H1 (cell line): ENCODE data around the gene ABCA2. TPM values are rescaled to one million over a fixed set of nuclear protein-coding genes. Genes with fewer than 3 reads are reported as not detected.

Source experiments
- CTCF ChIA-PET: fragments of 300-600 bp; sonication (Branson Sonifier 250); formaldehyde crosslinking; loops from one replicate; lab custom pipeline; 2021; ENCODE audit not compliant: partially characterized antibody; lab: Charles Lee
- POLR2A ChIA-PET: fragments of 300-600 bp; sonication (Branson Sonifier 250); formaldehyde crosslinking; loops from one replicate; lab custom pipeline; 2021; ENCODE audit warnings: inconsistent platforms; ENCODE audit not compliant: partially characterized antibody; lab: Charles Lee
- DNase-seq, 2 experiments: peaks; one replicate each; pipeline versions ENCODE4 v3.0.0 to v3.0.0-alpha.2; 2010 to 2022; ENCODE audit warnings: low spot score in 2 of 2, low read depth in 1 of 2, mixed read lengths in 1 of 2
- FAIRE-seq: peaks from 2 replicates; lab custom pipeline; 2011; peaks lifted over from hg19 to GRCh38; lab: Jason Lieb, UNC
- H2AFZ ChIP-seq: 2 replicates; pipeline ENCODE4 v1.8.1; 2012; ENCODE audit warnings: low read length, inconsistent platforms
- H2AK5ac ChIP-seq: 2 replicates; pipeline ENCODE4 v1.6.1; 2013; ENCODE audit warnings: low read depth, low read length
- H2BK120ac ChIP-seq: replicated peaks from 2 replicates; pipeline ENCODE3; 2013; ENCODE audit warnings: low read depth, low read length, inconsistent platforms
- H2BK12ac ChIP-seq: 2 replicates; pipeline ENCODE4 v1.6.1; 2013; ENCODE audit warnings: low read depth, low read length
- H2BK15ac ChIP-seq: 2 replicates; pipeline ENCODE4 v1.6.1; 2013; ENCODE audit warnings: low read length
- H2BK20ac ChIP-seq: 2 replicates; pipeline ENCODE4 v1.6.1; 2013; ENCODE audit warnings: low read length
- H2BK5ac ChIP-seq: 2 replicates; pipeline ENCODE4 v1.6.1; 2013; ENCODE audit warnings: low read depth, low read length
- H3K14ac ChIP-seq: 2 replicates; pipeline ENCODE4 v1.6.1; 2013; ENCODE audit warnings: inconsistent platforms; ENCODE audit not compliant: insufficient read length
- H3K18ac ChIP-seq: 2 replicates; pipeline ENCODE4 v1.6.1; 2013; ENCODE audit warnings: low read length; ENCODE audit errors: extremely low read depth
- H3K23ac ChIP-seq: 2 replicates; pipeline ENCODE4 v1.6.1; 2013; ENCODE audit warnings: inconsistent platforms; ENCODE audit not compliant: insufficient read length
- H3K23me2 ChIP-seq: 2 replicates; pipeline ENCODE4 v1.6.1; 2013; ENCODE audit warnings: low read depth, low read length
- H3K27ac ChIP-seq: 2 replicates; pipeline ENCODE4 v1.6.1; 2011; ENCODE audit warnings: low read depth, low read length, inconsistent platforms
- H3K27me3 ChIP-seq, 4 experiments: replicated peaks in 1 of 4; 1 replicate in 1 of 4; 2 replicates in 3 of 4; pipeline versions ENCODE4 v1.6.1 to v1.8.1; 2011 to 2013; ENCODE audit warnings: low read length in 3 of 4, mild to moderate bottlenecking in 3 of 4, inconsistent platforms in 2 of 4, mixed read lengths in 2 of 4, moderate library complexity in 1 of 4; ENCODE audit not compliant: control insufficient read depth in 3 of 4, insufficient read depth in 3 of 4; ENCODE audit errors: extremely low read depth in 1 of 4
- H3K36me3 ChIP-seq, 4 experiments: 2 replicates each; pipeline versions ENCODE4 v1.6.1 to v1.8.1; 2011 to 2013; ENCODE audit warnings: mild to moderate bottlenecking in 4 of 4, low read length in 3 of 4, moderate library complexity in 2 of 4, control low read depth in 1 of 4, inconsistent platforms in 1 of 4; ENCODE audit not compliant: insufficient read depth in 4 of 4, control insufficient read depth in 2 of 4
- H3K4ac ChIP-seq: replicated peaks from 2 replicates; pipeline ENCODE3; 2013; ENCODE audit warnings: low read length, low read depth, mixed read lengths, inconsistent platforms; ENCODE audit not compliant: insufficient read length
- H3K4me1 ChIP-seq, 4 experiments: replicated peaks in 1 of 4; 1 replicate in 1 of 4; 2 replicates in 3 of 4; pipeline versions ENCODE4 v1.6.1 to v1.8.1; 2011 to 2013; ENCODE audit warnings: low read length in 3 of 4, inconsistent platforms in 2 of 4, mixed read lengths in 1 of 4; ENCODE audit not compliant: insufficient read depth in 4 of 4, control insufficient read depth in 3 of 4
- H3K4me2 ChIP-seq, 2 experiments: 2 replicates each; pipeline versions ENCODE4 v1.6.1 to v1.8.1; 2011 to 2013; ENCODE audit warnings: low read depth in 2 of 2, low read length in 2 of 2, control low read depth in 1 of 2, inconsistent platforms in 1 of 2, mild to moderate bottlenecking in 1 of 2; ENCODE audit not compliant: insufficient read depth in 1 of 2
- H3K4me3 ChIP-seq, 4 experiments: fragments of 200-600, 300-600 bp in 1 of 4; sonication (generic), shearing (Covaris generic), sonication (Bioruptor Twin) in 1 of 4; 2 replicates each; pipeline versions ENCODE4 v1.5.1 to v1.8.1; 2011 to 2016; ENCODE audit warnings: low read length in 4 of 4, low read depth in 3 of 4, control low read depth in 2 of 4, inconsistent platforms in 2 of 4, mild to moderate bottlenecking in 2 of 4, mixed read lengths in 1 of 4, moderate library complexity in 1 of 4; ENCODE audit not compliant: insufficient read depth in 2 of 4; ENCODE audit errors: extremely low read depth in 1 of 4
- H3K56ac ChIP-seq: replicated peaks from 2 replicates; pipeline ENCODE3; 2013; ENCODE audit warnings: low read depth, mild to moderate bottlenecking, mixed read lengths, low read length, inconsistent platforms; ENCODE audit not compliant: insufficient read length
- H3K79me1 ChIP-seq: 2 replicates; pipeline ENCODE4 v1.6.1; 2013; ENCODE audit warnings: low read depth, low read length, control low read depth
- H3K79me2 ChIP-seq, 2 experiments: 2 replicates each; pipeline versions ENCODE4 v1.6.1 to v1.8.1; 2012 to 2013; ENCODE audit warnings: low read length in 2 of 2, mild to moderate bottlenecking in 2 of 2, inconsistent platforms in 1 of 2; ENCODE audit not compliant: insufficient read depth in 2 of 2, control insufficient read depth in 1 of 2
- H3K9ac ChIP-seq, 4 experiments: replicated peaks in 1 of 4; 1 replicate in 1 of 4; 2 replicates in 3 of 4; pipeline versions ENCODE4 v1.6.1 to v1.8.1; 2011 to 2013; ENCODE audit warnings: low read depth in 3 of 4, low read length in 3 of 4, control low read depth in 2 of 4, mild to moderate bottlenecking in 2 of 4, moderate library complexity in 2 of 4, inconsistent platforms in 1 of 4; ENCODE audit errors: extremely low read depth in 1 of 4
- H3K9me3 ChIP-seq, 2 experiments: 2 replicates each; pipeline versions ENCODE4 v1.6.1 to v1.8.1; 2012 to 2013; ENCODE audit warnings: mild to moderate bottlenecking in 2 of 2, moderate library complexity in 2 of 2, control low read depth in 1 of 2, inconsistent platforms in 1 of 2, low read depth in 1 of 2, low read length in 1 of 2, mixed read lengths in 1 of 2; ENCODE audit not compliant: insufficient read depth in 2 of 2
- H4K20me1 ChIP-seq, 2 experiments: replicated peaks in 1 of 2; 2 replicates each; pipeline versions ENCODE3 to v1.8.1; 2011 to 2013; ENCODE audit warnings: inconsistent platforms in 2 of 2, low read length in 2 of 2, mild to moderate bottlenecking in 1 of 2; ENCODE audit not compliant: insufficient read depth in 2 of 2, control insufficient read depth in 1 of 2
- H4K5ac ChIP-seq: 2 replicates; pipeline ENCODE4 v1.6.1; 2013; ENCODE audit warnings: low read length, low read depth, mixed read lengths, inconsistent platforms; ENCODE audit not compliant: insufficient read length
- H4K8ac ChIP-seq: 2 replicates; pipeline ENCODE4 v1.8.0; 2013; ENCODE audit warnings: mild to moderate bottlenecking, moderate library complexity, low read length, inconsistent platforms; ENCODE audit not compliant: insufficient read depth; ENCODE audit errors: extremely low read depth
- H4K91ac ChIP-seq: replicated peaks from 2 replicates; pipeline ENCODE3; 2013; ENCODE audit warnings: low read length, mixed read lengths, inconsistent platforms; ENCODE audit not compliant: insufficient read length
- GTF2F1 ChIP-seq: IDR thresholded peaks from 2 replicates; pipeline ENCODE4 v1.6.1; 2012; ENCODE audit warnings: low read depth, low read length, improper control_type of control experiment, borderline replicate concordance
- SP4 ChIP-seq: IDR thresholded peaks from 2 replicates; pipeline ENCODE4 v1.6.1; 2012; ENCODE audit warnings: low read length, inconsistent platforms
- WGBS, 2 experiments: shearing (Covaris generic) in 1 of 2; methylation state at CpG; one replicate each; pipeline versions ENCODE4 v1.1.6 to v1.1.7; 2013 to 2015; ENCODE audit warnings: low lambda C conversion rate in 2 of 2, mixed read lengths in 2 of 2, inconsistent platforms in 1 of 2, low coverage in 1 of 2, missing lambda C conversion rate in 1 of 2; ENCODE audit not compliant: insufficient replicate concordance in 2 of 2, insufficient coverage in 1 of 2, insufficient read length in 1 of 2; ENCODE audit errors: extremely low coverage in 1 of 2, missing lambda C conversion rate in 1 of 2; 5-methylcytosine and 5-hydroxymethylcytosine counted together
- polyA plus RNA-seq, 7 experiments: library from polyadenylated mRNA; depleted of rRNA in 3 of 7; stranded (reverse) in 5 of 7; unstranded in 2 of 7; fragments of >200 nt in 5 of 7; fragments of 200-250 nt in 2 of 7; gene quantifications; 1 replicate in 5 of 7; 2 replicates in 1 of 7; 4 replicates in 1 of 7; pipeline versions ENCODE4 v1.2.1 to v1.2.3, GENCODE V29; 2011 to 2013; ENCODE audit warnings: missing spikeins in 2 of 7, mixed read lengths in 2 of 7
- total RNA-seq: library from RNA; stranded (reverse); fragmentation: NEBNext Ultra II Directional; extraction: Animal tissue kit (Norgen Biotek cat#: 25700); gene quantifications from 2 replicates; pipeline ENCODE4 v1.2.1, GENCODE V29; 2021
- TF ChIP-seq, protein P1 (sequence below): IDR thresholded peaks from 2 replicates; pipeline ENCODE4 v1.6.1; 2012; ENCODE audit warnings: low read length, inconsistent platforms

Gene ABCA2
- total and polyA plus RNA-seq, 2 of the 8 experiments (the other 6 are each of a cell fraction or from before 2014, with no cell fraction given) = 12.5 to 14.3 TPM

DNA sequence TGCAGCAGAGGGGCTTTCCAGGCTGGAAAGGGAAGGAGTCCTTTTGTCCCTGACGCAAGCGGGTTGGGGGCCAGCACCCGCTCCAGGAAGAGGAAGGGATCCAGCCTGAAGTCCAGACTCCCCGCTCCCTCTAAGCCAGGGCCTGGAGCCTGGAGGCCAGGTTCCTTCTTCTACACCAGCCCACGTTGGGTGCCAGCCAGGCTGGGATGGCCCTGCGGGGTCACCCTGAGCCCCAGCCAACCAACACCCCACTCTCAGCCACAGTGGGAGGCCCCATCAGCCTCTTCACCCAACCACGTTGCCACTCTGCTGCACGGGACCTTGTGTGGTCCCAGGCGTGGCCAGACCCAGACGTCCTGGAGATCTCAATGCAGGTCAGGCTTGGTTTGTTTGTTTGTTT is 4.8 kb upstream of the ABCA2 start:
- Histone ChIP-seq H3K79me2 (no peaks in the 10 kb centered on the region), H3K23me2 (peaks cover 4% of the 10 kb centered on the region; the same call in 1 of the 2 replicates), H3K4me1 (peaks cover 0 to 5% (median under 1%) of the 10 kb centered on the region in 4 experiments; a peak in 4 of 7 replicates), H4K5ac (no peak overlapping the region), H3K23ac (no peak overlapping the region), H3K36me3 (no peaks in the 10 kb centered on the region), H2BK20ac (no peak overlapping the region), H3K4me2 (no peak overlapping the region), H2AK5ac (no peak overlapping the region), H2BK120ac (no peak overlapping the region), H3K4ac (no peak overlapping the region), H2AFZ (no peak overlapping the region), H4K8ac (no peak overlapping the region), H2BK12ac (no peak overlapping the region), H4K20me1 (peaks cover 2 to 5% of the 10 kb centered on the region in 2 experiments), H4K91ac (no peak overlapping the region), H3K27me3 (peaks cover 0 to 11% (median 5%) of the 10 kb centered on the region in 4 experiments; a peak in 4 of 7 replicates), H3K27ac (no peak overlapping the region), H3K4me3 (no peak overlapping the region), H3K18ac (no peak overlapping the region), H3K9ac (no peak overlapping the region), H3K79me1 (no peaks in the 10 kb centered on the region), H2BK5ac (no peak overlapping the region), H3K9me3 (no peaks in the 10 kb centered on the region), H3K56ac (no peak overlapping the region), H3K14ac (no peak overlapping the region), H2BK15ac (no peak overlapping the region)
- 88% methylated on average over 10 of the region's 10 CpGs; no CpG with 5 or more reads in 1 of the 2 experiments for WGBS, 2 experiments
- TF ChIP-seq SP4 (no peak), GTF2F1 (no peak)
- TF ChIP-seq, protein P1, sequence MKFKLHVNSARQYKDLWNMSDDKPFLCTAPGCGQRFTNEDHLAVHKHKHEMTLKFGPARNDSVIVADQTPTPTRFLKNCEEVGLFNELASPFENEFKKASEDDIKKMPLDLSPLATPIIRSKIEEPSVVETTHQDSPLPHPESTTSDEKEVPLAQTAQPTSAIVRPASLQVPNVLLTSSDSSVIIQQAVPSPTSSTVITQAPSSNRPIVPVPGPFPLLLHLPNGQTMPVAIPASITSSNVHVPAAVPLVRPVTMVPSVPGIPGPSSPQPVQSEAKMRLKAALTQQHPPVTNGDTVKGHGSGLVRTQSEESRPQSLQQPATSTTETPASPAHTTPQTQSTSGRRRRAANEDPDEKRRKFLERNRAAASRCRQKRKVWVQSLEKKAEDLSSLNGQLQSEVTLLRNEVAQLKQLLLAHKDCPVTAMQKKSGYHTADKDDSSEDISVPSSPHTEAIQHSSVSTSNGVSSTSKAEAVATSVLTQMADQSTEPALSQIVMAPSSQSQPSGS = no peak
- FAIRE-seq = no peak
- CTCF ChIA-PET = interaction anchor here (0.7 to 4.9 kb wide), 8 partner anchors 7 to 262 kb away, joined by 3 to 65 read pairs (median 10); partner anchors contain the start of gene SAPCD2
- DNase-seq = no peak
- POLR2A ChIA-PET = interaction anchor here (2.1 kb wide), 1 partner anchor 12 kb away, joined by 4 read pairs; no protein-coding TSS in a partner anchor
